ENCODE results near the gene LDLRAD4.

The LDLRAD4 gene

GRCh38 chr18:13393338-13393737, 174.8 kb downstream of the LDLRAD4 start:
- no peak for DNase-seq

DNA sequence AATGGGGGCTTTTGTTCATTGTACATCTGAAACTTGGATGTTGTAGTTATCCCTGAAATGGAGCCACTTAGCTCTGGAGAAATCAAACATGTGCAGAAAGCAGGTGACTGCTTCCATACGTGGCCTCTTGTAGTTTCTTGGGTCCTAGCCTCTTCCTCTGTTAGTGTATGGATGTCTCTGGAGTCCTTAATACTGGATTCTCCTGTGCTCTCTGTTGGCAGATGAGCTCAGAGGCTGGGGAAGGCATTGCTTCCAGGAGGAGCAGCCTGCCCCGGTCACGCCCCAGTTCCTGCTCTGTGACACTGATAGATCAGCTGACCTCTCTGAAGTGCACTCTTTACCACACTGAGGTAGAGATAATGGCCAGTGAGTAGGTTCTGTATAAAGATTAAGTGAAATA, 176.2 kb downstream of the LDLRAD4 start:
- no peak for DNase-seq

- DNase-seq: no peak
Observed at GRCh38 chr18:13395577-13395976, 177.0 kb downstream of the LDLRAD4 start.

GRCh38 chr18:13397504-13398163, 179.1 kb downstream of the LDLRAD4 start:
- no peak for DNase-seq

- DNase-seq: no peak
Observed at GRCh38 chr18:13398631-13399030, 180.1 kb downstream of the LDLRAD4 start.

GRCh38 chr18:13399511-13399910, 181.0 kb downstream of the LDLRAD4 start:
- DNase-seq: no peak

DNA sequence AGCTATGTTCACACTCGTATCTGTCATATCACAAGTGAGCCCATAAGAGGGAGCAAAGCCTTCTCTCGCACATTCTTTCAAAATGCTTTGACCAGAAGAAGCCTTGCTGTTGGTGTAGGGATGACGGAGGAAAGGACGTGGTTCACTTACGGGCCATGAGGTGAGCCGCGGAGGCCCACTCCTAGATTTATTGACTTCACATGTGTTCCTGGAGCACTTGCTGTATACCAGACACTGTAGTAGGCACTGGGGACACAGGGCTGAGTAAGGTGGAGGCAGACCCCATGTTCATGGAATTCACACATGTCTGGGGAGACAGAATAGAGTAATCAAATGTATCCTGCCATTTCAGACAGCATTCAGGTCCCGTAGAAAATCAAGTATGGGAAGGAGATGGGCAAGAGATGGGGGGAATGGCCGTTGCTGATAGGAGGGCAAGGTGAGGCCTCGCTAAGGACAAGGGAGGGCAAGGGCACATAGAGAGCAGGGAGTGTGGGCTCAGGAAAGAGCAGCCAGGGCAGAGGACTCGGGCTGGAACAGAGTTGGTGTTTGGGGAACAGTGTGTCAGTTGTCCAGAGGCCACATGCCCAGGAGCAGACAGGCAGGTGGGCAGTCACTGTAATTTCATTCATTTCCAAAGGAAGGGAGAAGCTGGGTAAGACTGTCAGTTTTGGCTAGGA, 182.2 kb downstream of the LDLRAD4 start:
- DNase-seq: no peak

GRCh38 chr18:13401404-13401803, 182.8 kb downstream of the LDLRAD4 start:
- DNase-seq: no peak

DNA sequence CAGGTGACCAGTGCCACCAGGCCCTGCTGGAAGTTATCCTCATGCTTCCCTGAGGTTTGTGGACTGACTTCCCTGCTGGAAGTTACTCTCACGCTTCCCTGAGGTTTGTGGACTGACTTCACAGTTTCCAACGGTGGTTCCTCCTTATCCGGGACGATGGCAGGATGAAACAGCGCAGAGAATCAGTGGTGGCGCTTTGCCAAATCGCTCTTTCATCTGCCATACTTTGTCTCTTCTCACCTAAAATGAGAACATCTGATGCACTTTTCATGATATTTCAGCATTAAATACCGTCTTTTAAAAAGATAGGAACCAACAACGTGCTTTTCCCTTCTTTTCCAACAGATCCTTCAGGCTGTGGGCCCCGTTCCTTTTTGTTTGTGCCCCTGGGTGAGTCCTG, 183.3 kb downstream of the LDLRAD4 start:
- no peak for DNase-seq

DNA sequence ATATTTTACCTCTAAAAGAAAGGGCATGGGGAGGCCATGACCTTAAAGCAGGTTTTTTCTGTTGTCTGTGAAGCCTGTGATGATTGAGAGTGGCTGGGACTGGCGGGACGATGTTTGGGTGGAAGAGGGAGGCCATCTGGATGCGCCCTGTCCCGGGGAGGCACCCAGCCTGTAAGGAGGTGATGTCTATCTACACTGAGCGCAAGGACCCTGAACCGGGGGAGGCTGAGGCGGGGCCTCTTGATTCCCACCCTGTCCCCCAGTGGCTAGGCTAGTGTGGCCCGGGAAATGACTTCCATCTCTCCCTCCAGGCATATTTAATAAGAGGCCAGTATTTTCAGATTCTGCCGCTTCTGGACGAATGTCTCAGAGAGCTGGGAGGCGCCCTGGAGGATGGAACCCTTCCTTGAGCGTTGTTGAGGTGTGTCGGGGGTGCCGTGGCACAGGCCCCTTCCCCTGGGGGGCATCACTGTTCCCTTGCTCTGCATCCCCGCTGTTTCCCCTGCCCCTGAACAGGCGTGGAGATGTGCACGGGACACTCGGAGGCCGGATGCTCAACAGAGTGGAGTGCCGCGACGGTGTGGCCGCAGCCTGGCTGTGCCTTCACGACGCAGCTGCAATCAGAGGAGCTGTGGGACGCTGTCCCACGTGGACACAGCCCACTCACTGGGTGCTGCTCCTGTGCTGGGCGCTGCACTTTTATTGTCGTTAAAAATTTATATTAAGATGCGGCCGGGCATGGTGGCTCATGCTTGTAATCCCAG, 185.4 kb downstream of the LDLRAD4 start:
- DNase-seq: no peak

GRCh38 chr18:13405305-13406038, 186.9 kb downstream of the LDLRAD4 start:
- no peak for DNase-seq

- DNase-seq: no peak
Observed at GRCh38 chr18:13406049-13406615, 187.6 kb downstream of the LDLRAD4 start.

- DNase-seq: no peak
Observed at GRCh38 chr18:13406736-13407135, 188.2 kb downstream of the LDLRAD4 start.

- DNase-seq: no peak
Observed at GRCh38 chr18:13407484-13407883, 188.9 kb downstream of the LDLRAD4 start.

- no peak for DNase-seq
Observed at GRCh38 chr18:13409026-13409425, 190.5 kb downstream of the LDLRAD4 start.

DNA sequence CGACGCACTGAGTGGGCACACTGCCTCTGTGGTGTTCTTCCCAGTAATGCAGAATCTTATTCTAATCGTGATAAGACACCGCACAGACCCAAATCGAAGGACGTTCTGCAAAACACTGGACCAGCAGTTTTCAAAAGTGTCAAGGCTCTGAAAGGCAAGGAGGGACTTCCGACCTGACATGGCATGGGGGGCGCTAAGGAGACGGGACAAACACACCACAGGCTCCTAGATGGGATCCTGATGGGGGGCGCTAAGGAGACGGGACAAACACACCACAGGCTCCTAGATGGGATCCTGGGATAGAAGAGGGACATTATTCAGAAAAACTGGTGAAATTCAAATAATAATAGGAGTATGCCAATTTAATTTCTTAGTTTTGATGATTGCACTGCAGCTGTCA, 191.4 kb downstream of the LDLRAD4 start:
- DNase-seq: no peak

DNA sequence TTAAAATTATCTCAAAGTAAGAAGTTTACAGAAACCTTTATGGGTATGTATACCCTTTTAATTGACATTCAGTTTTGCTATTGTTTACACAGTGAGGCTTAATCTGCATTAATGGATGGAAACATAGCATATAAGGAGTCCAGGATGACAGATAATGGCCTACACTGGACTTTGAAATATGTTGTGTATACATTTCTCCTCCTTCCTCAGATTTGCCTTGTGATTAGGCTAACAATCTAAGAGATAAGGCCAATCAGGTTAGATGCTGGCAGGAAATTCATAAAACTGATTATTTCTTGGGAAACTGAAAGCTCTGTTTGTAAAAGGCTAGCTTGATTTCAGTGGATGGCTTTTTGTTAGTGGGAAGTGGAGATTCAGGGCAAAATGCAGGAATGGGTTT, 191.9 kb downstream of the LDLRAD4 start:
- DNase-seq: no peak

GRCh38 chr18:13412017-13412416, 193.5 kb downstream of the LDLRAD4 start:
- no peak for DNase-seq

DNA sequence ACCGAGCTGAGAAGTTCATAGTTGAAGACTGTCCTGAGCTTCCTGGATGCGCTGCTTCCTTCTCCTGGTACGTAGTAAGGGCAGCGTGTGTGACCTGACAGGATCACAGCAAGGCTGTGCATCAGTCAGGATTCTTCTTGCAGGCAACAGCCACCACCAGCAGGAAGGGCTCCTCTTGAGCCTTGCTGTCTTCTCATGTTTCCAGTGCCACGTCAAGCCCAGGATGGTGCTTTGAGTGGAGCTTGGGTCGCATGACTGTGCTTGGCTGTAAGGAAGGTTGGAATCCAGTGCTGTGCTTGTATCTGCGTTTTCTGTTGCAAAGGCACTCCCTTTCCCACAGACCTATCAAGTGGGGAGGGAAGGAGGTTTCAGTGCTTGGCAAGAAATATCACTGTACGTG, 194.3 kb downstream of the LDLRAD4 start:
- no peak for DNase-seq

DNA sequence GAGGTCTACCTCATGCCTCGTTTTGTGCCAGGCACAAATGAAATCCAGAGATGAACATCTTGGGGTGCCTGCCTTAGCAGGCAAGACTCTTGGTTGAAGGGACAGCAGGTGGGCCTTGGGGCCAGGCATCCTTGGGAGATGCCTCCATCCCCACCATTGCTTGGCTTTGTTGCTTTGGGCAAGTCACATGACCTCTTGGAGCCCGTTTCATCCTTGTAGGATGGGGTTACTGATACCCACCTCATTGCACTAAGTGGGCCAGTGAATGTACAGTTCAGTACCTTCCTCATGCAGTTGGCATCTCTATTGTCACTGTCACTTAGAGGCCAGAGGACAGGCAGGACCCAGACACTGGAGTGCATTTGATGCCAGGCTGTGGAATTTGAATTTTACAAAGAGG, 195.5 kb downstream of the LDLRAD4 start:
- DNase-seq: no peak

GRCh38 chr18:13414521-13414920, 196.0 kb downstream of the LDLRAD4 start:
- no peak for DNase-seq

DNA sequence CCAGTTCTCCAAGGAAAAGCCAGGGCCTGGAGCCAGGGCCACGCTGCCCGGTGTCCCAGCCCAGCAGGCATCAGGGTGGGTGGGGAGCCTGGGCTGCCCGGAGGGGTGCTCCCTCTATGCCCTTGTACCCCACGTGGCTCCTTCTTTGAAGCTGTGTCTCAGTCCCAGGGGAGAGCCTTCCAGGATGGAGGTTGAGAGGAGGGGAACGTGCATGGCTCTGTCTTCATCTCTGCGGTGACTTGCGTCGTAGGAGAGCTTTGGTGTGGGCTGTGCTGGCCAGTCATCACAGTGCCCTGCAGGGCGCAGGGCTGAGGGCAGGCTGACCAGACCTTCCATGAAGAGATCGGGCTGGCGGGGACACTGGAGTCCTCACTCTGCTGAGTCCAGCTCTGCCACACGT, 197.2 kb downstream of the LDLRAD4 start:
- DNase-seq: no peak

DNA sequence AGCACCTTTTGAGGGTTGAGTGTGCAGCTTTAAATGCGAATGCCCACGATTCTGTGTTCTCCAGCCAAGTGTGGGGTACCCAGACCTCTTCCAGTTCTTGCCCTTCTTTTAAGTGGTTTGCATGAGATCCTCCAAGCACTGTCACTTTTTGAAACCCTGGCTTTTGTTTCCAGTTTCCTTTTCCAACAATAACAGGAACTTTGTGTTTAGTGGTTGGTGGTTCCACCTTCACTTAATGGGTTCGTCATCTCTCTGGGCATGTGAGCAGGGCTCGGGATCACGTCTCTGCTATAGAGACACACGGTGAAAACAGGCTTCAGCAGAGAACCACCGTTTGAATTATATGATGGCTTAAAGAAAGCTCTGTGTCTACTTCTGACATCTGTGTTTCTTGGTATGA, 197.6 kb downstream of the LDLRAD4 start:
- DNase-seq: no peak
